ENCODE measurements around the gene RITA1. TPM values are rescaled to one million over a fixed set of nuclear protein-coding genes. Genes with fewer than 3 reads are reported as not detected.

The RITA1 gene
- total and polyA plus RNA-seq, 4 donors, result 9.1 to 19.7 (median 14.3) TPM

DNA sequence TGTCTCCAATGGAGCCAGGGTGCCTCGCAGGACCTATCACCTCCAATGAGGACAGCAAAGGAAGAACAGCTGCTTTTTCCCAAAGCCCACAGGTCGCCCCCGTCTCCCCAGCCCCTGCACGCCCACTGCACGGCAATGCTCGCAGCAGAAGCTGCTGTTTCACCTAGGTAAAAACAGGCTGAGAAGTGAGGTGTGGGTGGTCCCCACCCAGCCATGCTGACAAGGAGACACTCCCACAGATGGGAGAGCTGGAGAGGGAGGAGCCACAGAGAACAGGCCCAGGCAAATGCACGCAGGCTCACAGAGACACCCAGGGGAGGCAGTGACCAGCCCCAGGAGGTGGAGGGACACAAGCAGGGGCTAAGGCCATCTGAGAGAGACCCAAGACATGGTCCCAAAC lies 25.6 kb upstream of the RITA1 start:
- no peak for DNase-seq

DNA sequence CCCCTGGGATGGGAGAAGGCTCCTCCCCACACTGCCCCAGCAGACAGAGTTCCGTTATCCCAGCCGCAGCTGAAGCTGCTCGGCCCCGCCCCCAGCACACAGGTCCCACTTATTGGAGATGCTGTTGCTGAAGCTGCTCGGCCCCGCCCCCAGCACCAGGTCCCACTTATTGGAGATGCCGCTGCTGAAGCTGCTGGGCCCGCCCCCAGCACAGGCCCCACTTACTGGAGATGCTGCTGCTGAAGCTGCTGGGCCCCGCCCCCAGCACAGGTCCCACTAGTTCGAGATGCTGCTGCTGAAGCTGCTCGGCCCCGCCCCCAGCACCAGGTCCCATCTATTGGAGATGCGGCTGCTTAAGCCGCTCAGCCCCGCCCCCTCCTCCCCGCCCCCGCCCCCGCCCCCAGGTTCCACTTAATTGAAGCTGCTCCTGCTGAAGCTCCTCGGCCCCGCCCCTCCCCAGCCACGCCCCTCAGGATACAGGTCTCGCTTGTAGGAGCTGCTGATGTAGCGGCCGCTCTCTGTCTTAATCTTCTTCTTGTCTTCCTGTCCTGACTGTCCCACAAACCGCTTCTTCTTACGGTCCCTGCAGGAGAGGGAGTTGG lies 24.0 kb upstream of the RITA1 start:
- ATAC-seq (ENCODE audit: insufficient read depth, low FRiP score) (no peak), DNase-seq (no peak)
- H3K27me3 ChIP-seq (ENCODE audit: control insufficient read depth in 3 of 3, insufficient read depth in 3 of 3, low read length in 2 of 3), result no peaks in the 10 kb centered on the region
- 83 to 87% methylated on average over 26 of the region's 26 CpGs for WGBS, 2 donors
- no peak overlapping the region for H3K4me3 ChIP-seq
- H3K36me3 ChIP-seq (ENCODE audit: control insufficient read depth in 4 of 4, insufficient read depth in 4 of 4, low read length in 4 of 4), result peaks cover 25 to 85% (median 39%) of the 10 kb centered on the region in 4 donors
- no peak for TF ChIP-seq CTCF (IDR thresholded peaks at IDR 0.05; ENCODE audit: control extremely low read depth, extremely low read depth)
- no peaks in the 10 kb centered on the region for H3K4me1 ChIP-seq (ENCODE audit: control insufficient read depth in 5 of 5, insufficient read depth in 5 of 5, low read length in 5 of 5)
- no peak overlapping the region for H3K9ac ChIP-seq (ENCODE audit: insufficient read depth in 1 of 2, low read length in 2 of 2)
- peaks cover 0 to 17% (median 0%) of the 10 kb centered on the region in 4 donors for H3K9me3 ChIP-seq (ENCODE audit: control insufficient read depth in 4 of 4, insufficient read depth in 3 of 4, low read length in 3 of 4)
- no peak overlapping the region for H3K27ac ChIP-seq (ENCODE audit: low read depth in 1 of 2, low read length in 1 of 2)

More for the DNA sequence above, 25.6 kb upstream of the RITA1 start:
- TF ChIP-seq CTCF (IDR thresholded peaks at IDR 0.05; ENCODE audit: control extremely low read depth, extremely low read depth), result no peak
- Histone ChIP-seq H3K4me3 (no peak overlapping the region), H3K27me3 (ENCODE audit: control insufficient read depth in 3 of 3, insufficient read depth in 3 of 3, low read length in 2 of 3) (peaks cover 0 to 11% (median 7%) of the 10 kb centered on the region in 3 donors), H3K27ac (ENCODE audit: low read depth in 1 of 2, low read length in 1 of 2) (no peak overlapping the region), H3K4me1 (ENCODE audit: control insufficient read depth in 5 of 5, insufficient read depth in 5 of 5, low read length in 5 of 5) (no peaks in the 10 kb centered on the region), H3K9me3 (ENCODE audit: control insufficient read depth in 4 of 4, insufficient read depth in 3 of 4, low read length in 3 of 4) (peaks cover 0 to 10% (median 0%) of the 10 kb centered on the region in 4 donors), H3K9ac (ENCODE audit: insufficient read depth in 1 of 2, low read length in 2 of 2) (no peak overlapping the region), H3K36me3 (ENCODE audit: control insufficient read depth in 4 of 4, insufficient read depth in 4 of 4, low read length in 4 of 4) (peaks cover 25 to 69% (median 36%) of the 10 kb centered on the region in 4 donors)
- WGBS, 2 donors, result 94 to 97% methylated on average over 7 of the region's 7 CpGs
- ATAC-seq (ENCODE audit: insufficient read depth, low FRiP score), result no peak

DNA sequence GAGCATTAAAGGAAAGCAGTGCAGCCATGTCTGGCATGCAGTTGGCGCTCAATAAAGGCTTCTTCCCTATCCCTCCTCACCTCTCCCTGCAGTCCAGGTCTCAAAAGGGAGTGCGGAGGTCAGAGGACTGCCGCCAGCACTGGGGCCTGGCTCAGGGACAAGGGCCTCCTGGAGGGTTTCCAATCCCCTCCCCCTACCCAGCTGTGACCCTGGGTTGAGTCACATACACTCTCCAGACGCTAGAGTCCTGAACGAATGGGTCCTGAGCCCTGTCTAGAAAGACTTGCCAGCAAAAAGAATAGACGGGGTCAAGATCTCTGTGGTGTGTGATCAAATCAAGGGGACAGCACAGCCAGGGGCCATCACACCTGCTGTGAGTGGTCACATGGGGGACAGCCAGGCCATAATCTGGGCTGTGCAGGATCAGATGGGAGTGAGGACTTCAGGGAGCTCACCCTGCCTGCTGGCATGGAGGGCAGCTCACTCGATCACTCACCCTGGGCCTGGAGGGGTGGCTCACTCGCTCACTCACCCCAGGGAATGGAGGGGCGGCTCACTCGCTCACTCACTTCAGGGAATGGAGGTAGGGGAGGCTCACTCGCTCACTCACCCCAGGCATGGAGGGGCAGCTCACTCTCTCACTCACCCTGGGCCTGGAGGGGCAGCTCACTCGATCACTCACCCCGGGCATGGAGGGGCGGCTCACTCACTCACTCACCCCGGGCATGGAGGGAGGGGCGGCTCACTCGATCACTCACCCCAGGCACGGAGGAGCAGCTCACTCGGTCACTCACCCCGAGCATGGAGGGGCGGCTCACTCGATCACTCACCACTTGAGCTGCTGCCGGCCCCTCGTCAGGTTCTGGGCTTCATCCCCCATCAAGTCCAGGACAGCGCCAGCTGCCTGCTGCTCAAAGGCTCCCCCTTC lies 23.2 kb upstream of the RITA1 start:
- H3K9ac ChIP-seq (ENCODE audit: insufficient read depth in 1 of 2, low read length in 2 of 2), result no peak overlapping the region
- WGBS, 2 donors, result 92% methylated on average over 25 of the region's 25 CpGs
- H3K27me3 ChIP-seq (ENCODE audit: control insufficient read depth in 3 of 3, insufficient read depth in 3 of 3, low read length in 2 of 3), result no peaks in the 10 kb centered on the region
- ATAC-seq (ENCODE audit: insufficient read depth, low FRiP score) (no peak), DNase-seq (peak in 2 of 3 donors; percentile 15 to 17)
- no peaks in the 10 kb centered on the region for H3K4me1 ChIP-seq (ENCODE audit: control insufficient read depth in 5 of 5, insufficient read depth in 5 of 5, low read length in 5 of 5)
- TF ChIP-seq CTCF (IDR thresholded peaks at IDR 0.05; ENCODE audit: control extremely low read depth, extremely low read depth), result no peak
- H3K27ac ChIP-seq (ENCODE audit: low read depth in 1 of 2, low read length in 1 of 2), result no peak overlapping the region
- H3K9me3 ChIP-seq (ENCODE audit: control insufficient read depth in 4 of 4, insufficient read depth in 3 of 4, low read length in 3 of 4), result peaks cover 0 to 17% (median 0%) of the 10 kb centered on the region in 4 donors
- H3K36me3 ChIP-seq (ENCODE audit: control insufficient read depth in 4 of 4, insufficient read depth in 4 of 4, low read length in 4 of 4), result peaks cover 25 to 84% (median 39%) of the 10 kb centered on the region in 4 donors
- no peak overlapping the region for H3K4me3 ChIP-seq
